HUES6 (cell line): ENCODE measurements around the gene NPM3.

Experiments used
- H3K27ac ChIP-seq: 2 replicates; pipeline ENCODE4 v1.7.0; 2013; ENCODE audit warnings: low read depth, mild to moderate bottlenecking, low read length, inconsistent platforms
- H3K27me3 ChIP-seq: 2 replicates; pipeline ENCODE4 v1.6.1; 2013; ENCODE audit warnings: low read length; ENCODE audit not compliant: control insufficient read depth, insufficient read depth
- H3K36me3 ChIP-seq: 2 replicates; pipeline ENCODE4 v1.6.1; 2013; ENCODE audit warnings: low read length; ENCODE audit not compliant: control insufficient read depth, insufficient read depth
- H3K4me1 ChIP-seq: 2 replicates; pipeline ENCODE4 v1.6.1; 2013; ENCODE audit warnings: low read length; ENCODE audit not compliant: control insufficient read depth, insufficient read depth
- H3K4me3 ChIP-seq: 2 replicates; pipeline ENCODE4 v1.5.1; 2013; ENCODE audit warnings: low read depth, low read length
- H3K9ac ChIP-seq: one replicate; pipeline ENCODE4 v1.6.1; 2013; ENCODE audit warnings: mild to moderate bottlenecking, low read length
- H3K9me3 ChIP-seq: 2 replicates; pipeline ENCODE4 v1.6.1; 2013; ENCODE audit warnings: low read depth, low read length; ENCODE audit not compliant: control insufficient read depth, insufficient read depth

The NPM3 gene

DNA sequence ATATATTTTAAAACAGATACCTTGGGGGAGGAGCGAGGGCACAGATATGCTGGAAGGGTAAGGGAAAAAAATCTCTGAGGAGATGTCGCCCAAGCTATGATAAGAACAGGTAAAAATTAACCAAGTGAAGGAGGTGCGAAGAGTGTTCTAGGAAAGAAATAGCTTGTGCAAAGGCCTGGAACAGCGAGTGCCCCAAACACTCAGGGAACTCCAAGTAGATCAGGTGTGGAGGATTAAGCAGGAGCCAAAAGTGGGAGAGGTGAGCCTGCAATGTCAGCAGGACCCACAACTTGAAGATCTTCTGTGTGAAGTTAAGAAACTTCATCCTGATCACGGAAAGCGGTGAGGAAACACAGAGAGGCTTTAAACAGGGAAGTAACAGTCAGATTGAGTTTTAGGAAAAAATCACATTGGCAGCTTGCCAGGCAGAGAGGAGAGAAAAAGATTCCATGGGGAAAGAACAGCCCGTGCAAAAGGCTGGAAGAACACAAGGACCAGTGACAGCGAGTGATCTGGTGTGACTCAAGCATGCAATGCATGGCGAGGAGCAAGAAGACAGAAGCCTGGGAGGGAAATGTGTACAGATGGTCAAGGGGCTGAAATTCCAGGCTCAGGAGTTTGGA, 38.1 kb downstream of the NPM3 start:
- Histone ChIP-seq H3K27ac (no peak overlapping the region), H3K4me1 (peaks cover 20% of the 10 kb centered on the region), H3K27me3 (no peaks in the 10 kb centered on the region), H3K9me3 (no peaks in the 10 kb centered on the region), H3K36me3 (no peaks in the 10 kb centered on the region), H3K9ac (no peak overlapping the region), H3K4me3 (no peak overlapping the region)

DNA sequence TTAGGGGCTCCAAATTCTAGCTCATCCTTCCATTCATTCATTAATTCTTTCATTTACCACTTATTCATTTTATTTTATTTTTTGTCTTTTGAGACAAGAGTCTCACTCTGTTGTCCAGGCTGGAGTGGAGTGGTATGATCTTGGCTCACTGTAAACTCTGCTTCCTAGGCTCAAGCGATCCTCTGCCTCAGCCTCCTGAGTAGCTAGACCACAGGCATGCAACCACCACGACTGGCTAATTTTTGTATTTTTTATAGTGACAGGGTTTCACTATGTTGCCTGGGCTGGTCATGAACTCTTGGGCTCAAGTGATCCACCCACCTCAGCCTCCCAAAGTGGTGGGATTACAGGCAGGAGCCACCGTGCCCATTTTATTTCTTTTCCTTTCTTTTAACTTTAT, 39.0 kb downstream of the NPM3 start:
- Histone ChIP-seq H3K4me1 (peaks cover 12% of the 10 kb centered on the region), H3K4me3 (no peak overlapping the region), H3K27me3 (no peaks in the 10 kb centered on the region), H3K36me3 (no peaks in the 10 kb centered on the region), H3K9ac (no peak overlapping the region), H3K9me3 (no peaks in the 10 kb centered on the region), H3K27ac (no peak overlapping the region)

DNA sequence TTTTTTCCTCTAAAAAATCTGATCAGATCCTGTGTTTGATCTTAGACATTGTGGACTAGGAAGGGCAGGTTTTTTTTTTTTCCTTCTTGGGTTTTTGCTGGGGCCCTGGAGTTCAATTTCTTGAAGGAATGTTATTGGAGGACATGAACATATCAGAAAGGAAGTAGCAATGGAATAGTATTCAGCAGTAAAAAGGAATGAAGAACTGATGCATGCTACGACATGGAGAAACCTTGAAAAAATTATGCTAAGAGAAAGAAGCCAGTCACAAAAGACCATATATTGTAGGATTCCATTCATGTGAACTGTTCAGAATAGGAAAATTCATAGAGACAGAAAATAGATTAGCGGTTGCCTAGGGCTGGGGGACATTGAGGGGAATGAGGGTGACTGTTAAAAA, 41.3 kb downstream of the NPM3 start:
- no peaks in the 10 kb centered on the region for H3K36me3 ChIP-seq
- H3K27me3 ChIP-seq, result no peaks in the 10 kb centered on the region
- H3K9me3 ChIP-seq, result no peaks in the 10 kb centered on the region
- H3K9ac ChIP-seq, result no peak overlapping the region
- H3K4me1 ChIP-seq, result no peaks in the 10 kb centered on the region
- no peak overlapping the region for H3K4me3 ChIP-seq
- H3K27ac ChIP-seq, result no peak overlapping the region

DNA sequence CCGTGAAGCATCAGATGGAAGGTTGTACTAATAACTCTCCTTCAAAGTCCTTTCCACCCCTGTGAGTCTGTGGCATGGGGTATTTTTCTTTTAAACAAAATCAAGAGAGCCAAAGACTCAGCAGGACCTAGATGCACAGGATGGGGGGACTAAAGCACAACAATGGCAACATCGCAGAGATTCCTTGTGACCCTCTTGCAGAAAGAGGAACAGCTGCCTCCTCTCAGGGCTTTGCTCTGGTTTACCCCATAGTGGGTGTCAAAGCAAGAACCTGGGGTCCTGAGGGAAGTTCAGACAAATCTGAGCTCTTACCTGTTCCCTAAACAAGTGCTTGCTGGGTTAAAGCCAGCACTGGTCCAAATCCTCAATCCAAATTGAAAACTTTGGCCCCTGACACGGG, 46.6 kb downstream of the NPM3 start:
- Histone ChIP-seq H3K27me3 (no peaks in the 10 kb centered on the region), H3K36me3 (no peaks in the 10 kb centered on the region), H3K27ac (no peak overlapping the region), H3K4me1 (no peaks in the 10 kb centered on the region), H3K4me3 (no peak overlapping the region), H3K9ac (no peak overlapping the region), H3K9me3 (no peaks in the 10 kb centered on the region)

DNA sequence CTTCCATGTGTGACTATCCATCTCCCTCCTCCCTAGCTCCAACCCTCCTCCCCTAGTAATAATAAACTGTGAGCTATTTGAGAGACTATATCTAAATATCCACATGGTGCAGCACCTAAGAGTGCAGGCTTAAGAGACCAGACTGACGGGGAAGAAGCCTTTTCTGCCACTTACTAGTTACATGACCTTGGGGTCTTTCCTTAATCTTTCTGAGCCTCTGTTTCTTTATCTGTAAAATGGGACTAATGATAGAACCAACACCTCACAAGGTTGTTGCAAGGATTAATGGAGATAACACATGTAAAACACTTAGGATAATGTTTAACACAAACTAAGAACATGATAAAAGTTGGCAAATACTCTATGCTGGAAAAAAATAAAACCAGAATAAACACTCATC, 51.1 kb downstream of the NPM3 start:
- Histone ChIP-seq H3K9me3 (no peaks in the 10 kb centered on the region), H3K27ac (no peak overlapping the region), H3K36me3 (no peaks in the 10 kb centered on the region), H3K4me3 (no peak overlapping the region), H3K9ac (no peak overlapping the region), H3K27me3 (no peaks in the 10 kb centered on the region), H3K4me1 (no peaks in the 10 kb centered on the region)
